GM12878 (cell line): ENCODE data around the gene HOXD12.

Experiments
- RELA ChIP-seq: fragments of 450-650 bp; IDR thresholded peaks from 2 replicates; pipeline ENCODE4 v1.8.0; 2014; ENCODE audit warnings: borderline replicate concordance; ENCODE audit not compliant: partially characterized antibody
- SMC3 ChIP-seq: IDR thresholded peaks from 2 replicates; pipeline ENCODE4 v1.6.1; 2011; ENCODE audit warnings: low read length, improper control_type of control experiment, borderline replicate concordance

- TF ChIP-seq RELA (no peak), SMC3 (no peak)
Measured at GRCh38 chr2:176115883-176116813, 16.6 kb downstream of the HOXD12 start, which contains the start of gene HOXD10.
